GM12878 (cell line): ENCODE measurements around the gene INVS. TPM values are rescaled to one million over a fixed set of nuclear protein-coding genes. Genes with fewer than 3 reads are reported as not detected.

ENCODE experiments used
- ATAC-seq: fragments of 200-7000 bp; cut with Tn5 transposase; 3 replicates; pipeline ENCODE4 v1.9.1; 2020; ENCODE audit warnings: mild to moderate bottlenecking, moderate library complexity
- BruUV-seq: library from RNA; stranded (reverse); fragments of 400-500 nt; replicated peaks from 2 replicates; lab custom pipeline; 2021; lab: Mats Ljungman, UMichigan
- CTCF ChIA-PET: fragments of 300-600 bp; sonication (Branson Sonifier 250); formaldehyde crosslinking; extraction: SDS; loops from one replicate; lab custom pipeline; 2021; ENCODE audit warnings: inconsistent platforms; lab: Yijun Ruan, JAX
- POLR2A ChIA-PET: fragments of 350-600 bp; formaldehyde crosslinking; extraction: SDS; loops from one replicate; lab custom pipeline; 2021; ENCODE audit warnings: inconsistent platforms; lab: Charles Lee
- RAD21 ChIA-PET: fragments of 300-600 bp; sonication (Branson Sonifier 250); formaldehyde crosslinking; loops from one replicate; lab custom pipeline; 2023; ENCODE audit warnings: antibody characterized with exemption; ENCODE audit not compliant: unreplicated experiment; lab: Charles Lee
- SMC1A ChIA-PET: fragments of 300-600 bp; sonication (Branson Sonifier 250); formaldehyde crosslinking; loops from one replicate; lab custom pipeline; 2023; ENCODE audit not compliant: unreplicated experiment, uncharacterized antibody; lab: Charles Lee
- DNase-seq: peaks from one replicate; pipeline ENCODE4 v3.0.0-alpha.2; 2011; ENCODE audit warnings: low read depth, low spot score
- FAIRE-seq: peaks from 3 replicates; lab custom pipeline; 2011; peaks lifted over from hg19 to GRCh38; lab: Jason Lieb, UNC
- H2AFZ ChIP-seq: 2 replicates; pipeline ENCODE4 v1.6.0; 2011; ENCODE audit warnings: low read depth, low read length, control low read depth; ENCODE audit not compliant: control insufficient read depth
- H3K27ac ChIP-seq: 2 replicates; pipeline ENCODE4 v1.5.1; 2011; ENCODE audit warnings: control low read depth; ENCODE audit not compliant: control insufficient read depth, insufficient read depth
- H3K27me3 ChIP-seq, 2 experiments: replicated peaks in 1 of 2; 2 replicates each; pipeline versions ENCODE4 v1.6.0 to v1.6.1; 2011; ENCODE audit warnings: low read length in 1 of 2; ENCODE audit not compliant: control insufficient read depth in 2 of 2, insufficient read depth in 2 of 2
- H3K36me3 ChIP-seq, 2 experiments: 2 replicates each; pipeline ENCODE4 v1.5.1; 2011; ENCODE audit warnings: low read length in 1 of 2; ENCODE audit not compliant: control insufficient read depth in 2 of 2, insufficient read depth in 2 of 2
- H3K4me1 ChIP-seq: 2 replicates; pipeline ENCODE4 v1.6.1; 2011; ENCODE audit warnings: mild to moderate bottlenecking, low read length, moderate library complexity, mixed read lengths; ENCODE audit not compliant: control insufficient read depth, insufficient read depth
- H3K4me2 ChIP-seq: 2 replicates; pipeline ENCODE4 v1.6.0; 2011; ENCODE audit warnings: control low read depth; ENCODE audit not compliant: control insufficient read depth, insufficient read depth
- H3K4me3 ChIP-seq: fragments of 200-600 bp; sonication (generic); 2 replicates; pipeline ENCODE4 v1.5.1; 2016
- H3K79me2 ChIP-seq: 2 replicates; pipeline ENCODE4 v1.6.0; 2011; ENCODE audit warnings: low read length; ENCODE audit not compliant: control insufficient read depth, insufficient read depth
- H3K9ac ChIP-seq: 2 replicates; pipeline ENCODE4 v1.8.0; 2011; ENCODE audit warnings: low read length, control low read depth, mixed read lengths; ENCODE audit not compliant: control insufficient read depth, insufficient read depth
- H3K9me3 ChIP-seq: replicated peaks from 3 replicates; pipeline ENCODE4 v1.5.1; 2011; ENCODE audit warnings: mild to moderate bottlenecking, low read length; ENCODE audit not compliant: control insufficient read depth, insufficient read depth
- H4K20me1 ChIP-seq: 2 replicates; pipeline ENCODE4 v1.6.0; 2011; ENCODE audit not compliant: control insufficient read depth, insufficient read depth
- CBX5 ChIP-seq: sonication (generic); IDR thresholded peaks from 2 replicates; pipeline ENCODE4 v1.6.1; 2016; ENCODE audit warnings: low read depth, moderate library complexity, mild to moderate bottlenecking, inconsistent platforms
- EGR1 ChIP-seq, 2 experiments: IDR thresholded peaks; 1 replicate in 1 of 2; 2 replicates in 1 of 2; pipeline ENCODE4 v1.6.1; 2011 to 2012; ENCODE audit warnings: low read depth in 2 of 2, low read length in 2 of 2, borderline replicate concordance in 1 of 2, mild to moderate bottlenecking in 1 of 2, moderate library complexity in 1 of 2
- ESRRA ChIP-seq: IDR thresholded peaks from 2 replicates; pipeline ENCODE4 v1.6.1; 2012; ENCODE audit warnings: mild to moderate bottlenecking, low read length, improper control_type of control experiment
- ETV6 ChIP-seq, 2 experiments: fragments of 450-650 bp in 1 of 2; IDR thresholded peaks in 1 of 2; conservative IDR thresholded peaks in 1 of 2; 2 replicates each; pipeline ENCODE4 v1.6.1; 2014; ENCODE audit warnings: antibody characterized with exemption in 1 of 2, borderline replicate concordance in 1 of 2, low read depth in 1 of 2, mild to moderate bottlenecking in 1 of 2, moderate library complexity in 1 of 2
- FOS ChIP-seq: IDR thresholded peaks from 3 replicates; pipeline ENCODE4 v1.6.1; 2011; ENCODE audit warnings: borderline replicate concordance; ENCODE audit not compliant: insufficient read length; ENCODE audit errors: extremely low read depth
- HCFC1 ChIP-seq: fragments of 150-350 bp; IDR thresholded peaks from 2 replicates; pipeline ENCODE4 v1.6.1; 2014; ENCODE audit warnings: low read length
- KDM1A ChIP-seq: fragments of 200-600 bp; sonication (generic); IDR thresholded peaks from 2 replicates; pipeline ENCODE4 v1.6.1; 2016; ENCODE audit warnings: borderline replicate concordance
- KLF5 ChIP-seq: fragments of 450-650 bp; IDR thresholded peaks from 2 replicates; pipeline ENCODE4 v1.6.1; 2014; ENCODE audit warnings: mild to moderate bottlenecking; ENCODE audit not compliant: partially characterized antibody
- NFYA ChIP-seq: IDR thresholded peaks from 2 replicates; pipeline ENCODE4 v1.6.1; 2011; ENCODE audit warnings: low read depth, mild to moderate bottlenecking, low read length, improper control_type of control experiment, borderline replicate concordance
- RELA ChIP-seq: fragments of 450-650 bp; IDR thresholded peaks from 2 replicates; pipeline ENCODE4 v1.8.0; 2014; ENCODE audit warnings: borderline replicate concordance; ENCODE audit not compliant: partially characterized antibody
- SUZ12 ChIP-seq: fragments of 200-600 bp; sonication (generic); IDR thresholded peaks from one replicate; pipeline ENCODE4 v1.6.1; 2018; ENCODE audit warnings: antibody characterized with exemption, mild to moderate bottlenecking; ENCODE audit not compliant: unreplicated experiment
- TCF3 ChIP-seq: IDR thresholded peaks from 2 replicates; pipeline ENCODE4 v1.6.1; 2012; ENCODE audit warnings: low read depth, mild to moderate bottlenecking, low read length, borderline replicate concordance; ENCODE audit not compliant: insufficient read depth
- TCF7 ChIP-seq: IDR thresholded peaks from 2 replicates; pipeline ENCODE4 v1.6.1; 2014; ENCODE audit warnings: antibody characterized with exemption, borderline replicate concordance
- ZNF384 ChIP-seq: IDR thresholded peaks from 2 replicates; pipeline ENCODE4 v1.6.1; 2012; ENCODE audit warnings: low read depth, mild to moderate bottlenecking, low read length, improper control_type of control experiment, borderline replicate concordance
- WGBS: methylation state at CpG from one replicate; pipeline ENCODE4 v1.1.6; 2016; ENCODE audit warnings: low lambda C conversion rate; ENCODE audit not compliant: insufficient replicate concordance, insufficient coverage; ENCODE audit errors: missing lambda C conversion rate; 5-methylcytosine and 5-hydroxymethylcytosine counted together
- in situ Hi-C: fragments of 300-500 bp; cut with MboI; formaldehyde crosslinking; loops from 9 replicates; pipeline ENCODE4 v1.14.3; 2018; ENCODE audit warnings: mixed read lengths
- intact Hi-C: fragments of 100-400 bp; cut with micrococcal nuclease; formaldehyde crosslinking; loops from one replicate; pipeline ENCODE4 v1.14.2; 2022; ENCODE audit not compliant: unreplicated experiment
- polyA plus RNA-seq, 11 experiments: library from polyadenylated mRNA; depleted of rRNA in 4 of 11; unstranded in 6 of 11; stranded (reverse) in 5 of 11; fragments of >200 nt; fragmentation: Nextera tagmentation in 4 of 11; fragmentation: Illumina TruSeq in 1 of 11; extraction: Ambion mirVana in 4 of 11; extraction: Trizol in 1 of 11; gene quantifications; 1 replicate in 1 of 11; 2 replicates in 10 of 11; pipeline versions ENCODE4 v1.2.1 to v1.2.3, GENCODE V29; 2011 to 2016; ENCODE audit warnings: inconsistent platforms in 2 of 11, missing spikeins in 2 of 11, low read depth in 1 of 11
- total RNA-seq, 4 experiments: library from RNA; depleted of rRNA in 3 of 4; stranded (reverse); fragments of >200 nt in 3 of 4; fragmentation: Illumina TruSeq in 1 of 4; extraction: Trizol in 1 of 4; gene quantifications; 2 replicates each; pipeline versions ENCODE4 v1.2.1 to v1.2.3, GENCODE V29; 2013 to 2021
- TF ChIP-seq, protein P1 (sequence below): IDR thresholded peaks from 2 replicates; pipeline ENCODE4 v1.6.1; 2012; ENCODE audit warnings: improper control_type of control experiment, low read depth, low read length; ENCODE audit not compliant: insufficient replicate concordance
- TF ChIP-seq, protein P2 (sequence below): fragments of 450-650 bp; IDR thresholded peaks from 2 replicates; pipeline ENCODE4 v1.6.1; 2014; ENCODE audit warnings: mild to moderate bottlenecking

Gene INVS
- total and polyA plus RNA-seq, 10 of the 15 experiments (the other 5 are each of a cell fraction or from before 2014, with no cell fraction given), result 0.93 to 20.8 (median 13.2) TPM

DNA sequence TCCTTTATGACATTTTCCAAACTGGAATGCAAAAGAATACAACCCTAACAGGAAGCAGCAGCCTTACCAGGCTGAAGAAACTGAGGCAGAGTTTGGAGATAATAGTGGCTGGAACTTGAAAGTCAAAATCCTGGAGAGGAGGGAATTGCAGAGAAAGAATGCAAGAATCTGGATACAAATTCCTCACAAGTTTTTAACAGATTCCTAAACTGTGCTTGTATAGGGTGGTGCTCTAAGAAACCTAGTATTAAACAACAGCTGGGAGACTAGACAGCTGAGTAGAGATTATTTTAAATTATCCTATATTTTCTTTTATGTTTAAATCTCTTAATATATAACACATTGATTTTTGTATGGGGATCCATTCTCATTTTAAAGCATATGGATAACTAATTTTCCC, 30.7 kb downstream of the INVS start (continued):
- TF ChIP-seq, protein P1, sequence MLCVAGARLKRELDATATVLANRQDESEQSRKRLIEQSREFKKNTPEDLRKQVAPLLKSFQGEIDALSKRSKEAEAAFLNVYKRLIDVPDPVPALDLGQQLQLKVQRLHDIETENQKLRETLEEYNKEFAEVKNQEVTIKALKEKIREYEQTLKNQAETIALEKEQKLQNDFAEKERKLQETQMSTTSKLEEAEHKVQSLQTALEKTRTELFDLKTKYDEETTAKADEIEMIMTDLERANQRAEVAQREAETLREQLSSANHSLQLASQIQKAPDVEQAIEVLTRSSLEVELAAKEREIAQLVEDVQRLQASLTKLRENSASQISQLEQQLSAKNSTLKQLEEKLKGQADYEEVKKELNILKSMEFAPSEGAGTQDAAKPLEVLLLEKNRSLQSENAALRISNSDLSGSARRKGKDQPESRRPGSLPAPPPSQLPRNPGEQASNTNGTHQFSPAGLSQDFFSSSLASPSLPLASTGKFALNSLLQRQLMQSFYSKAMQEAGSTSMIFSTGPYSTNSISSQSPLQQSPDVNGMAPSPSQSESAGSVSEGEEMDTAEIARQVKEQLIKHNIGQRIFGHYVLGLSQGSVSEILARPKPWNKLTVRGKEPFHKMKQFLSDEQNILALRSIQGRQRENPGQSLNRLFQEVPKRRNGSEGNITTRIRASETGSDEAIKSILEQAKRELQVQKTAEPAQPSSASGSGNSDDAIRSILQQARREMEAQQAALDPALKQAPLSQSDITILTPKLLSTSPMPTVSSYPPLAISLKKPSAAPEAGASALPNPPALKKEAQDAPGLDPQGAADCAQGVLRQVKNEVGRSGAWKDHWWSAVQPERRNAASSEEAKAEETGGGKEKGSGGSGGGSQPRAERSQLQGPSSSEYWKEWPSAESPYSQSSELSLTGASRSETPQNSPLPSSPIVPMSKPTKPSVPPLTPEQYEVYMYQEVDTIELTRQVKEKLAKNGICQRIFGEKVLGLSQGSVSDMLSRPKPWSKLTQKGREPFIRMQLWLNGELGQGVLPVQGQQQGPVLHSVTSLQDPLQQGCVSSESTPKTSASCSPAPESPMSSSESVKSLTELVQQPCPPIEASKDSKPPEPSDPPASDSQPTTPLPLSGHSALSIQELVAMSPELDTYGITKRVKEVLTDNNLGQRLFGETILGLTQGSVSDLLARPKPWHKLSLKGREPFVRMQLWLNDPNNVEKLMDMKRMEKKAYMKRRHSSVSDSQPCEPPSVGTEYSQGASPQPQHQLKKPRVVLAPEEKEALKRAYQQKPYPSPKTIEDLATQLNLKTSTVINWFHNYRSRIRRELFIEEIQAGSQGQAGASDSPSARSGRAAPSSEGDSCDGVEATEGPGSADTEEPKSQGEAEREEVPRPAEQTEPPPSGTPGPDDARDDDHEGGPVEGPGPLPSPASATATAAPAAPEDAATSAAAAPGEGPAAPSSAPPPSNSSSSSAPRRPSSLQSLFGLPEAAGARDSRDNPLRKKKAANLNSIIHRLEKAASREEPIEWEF, result no peak
- no peak for TF ChIP-seq FOS
- no peak for TF ChIP-seq ZNF384
- TF ChIP-seq TCF3, result no peak
- no peak for TF ChIP-seq SUZ12

DNA sequence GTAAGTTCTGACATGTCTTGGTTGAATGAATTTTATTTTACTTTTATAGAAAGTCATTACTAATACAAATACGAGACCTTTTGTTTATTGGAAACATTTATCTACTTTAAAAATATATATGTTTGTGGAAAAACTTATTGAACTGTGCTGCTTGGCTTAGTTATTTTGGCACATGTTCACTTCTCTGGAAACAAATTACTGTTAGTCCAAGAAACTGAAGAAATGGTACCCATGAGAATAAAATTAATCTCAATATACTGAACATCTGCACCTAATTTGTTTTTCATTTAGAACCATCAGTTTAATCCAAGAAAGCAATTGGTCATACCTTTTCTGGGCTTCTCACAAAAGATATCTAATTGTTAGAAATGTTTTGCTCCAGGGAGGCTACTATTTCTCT, 32.2 kb downstream of the INVS start:
- no peak for TF ChIP-seq TCF7
- no peak for TF ChIP-seq ETV6 (conservative IDR thresholded peaks at IDR 0.05 in 1 of 2, IDR thresholded peaks at IDR 0.05 in 1 of 2; ENCODE audit: borderline replicate concordance in 1 of 2, low read depth in 1 of 2)
- TF ChIP-seq KDM1A, result no peak
- TF ChIP-seq, protein P2, sequence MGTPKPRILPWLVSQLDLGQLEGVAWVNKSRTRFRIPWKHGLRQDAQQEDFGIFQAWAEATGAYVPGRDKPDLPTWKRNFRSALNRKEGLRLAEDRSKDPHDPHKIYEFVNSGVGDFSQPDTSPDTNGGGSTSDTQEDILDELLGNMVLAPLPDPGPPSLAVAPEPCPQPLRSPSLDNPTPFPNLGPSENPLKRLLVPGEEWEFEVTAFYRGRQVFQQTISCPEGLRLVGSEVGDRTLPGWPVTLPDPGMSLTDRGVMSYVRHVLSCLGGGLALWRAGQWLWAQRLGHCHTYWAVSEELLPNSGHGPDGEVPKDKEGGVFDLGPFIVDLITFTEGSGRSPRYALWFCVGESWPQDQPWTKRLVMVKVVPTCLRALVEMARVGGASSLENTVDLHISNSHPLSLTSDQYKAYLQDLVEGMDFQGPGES, result no peak
- no peak for TF ChIP-seq RELA
- no peak for TF ChIP-seq FOS
- TF ChIP-seq ESRRA, result no peak
- TF ChIP-seq CBX5, result no peak
- TF ChIP-seq NFYA, result no peak
- no peak for TF ChIP-seq HCFC1
- no peak for TF ChIP-seq EGR1 (IDR thresholded peaks at IDR 0.05; ENCODE audit: borderline replicate concordance in 1 of 2, low read depth in 2 of 2, low read length in 2 of 2)
- no peak for TF ChIP-seq KLF5
- no peak for TF ChIP-seq SUZ12
- no peak overlapping the region for H3K9ac ChIP-seq
- SMC1A ChIA-PET, result interaction anchor here (0.7 to 1.4 kb wide), 3 partner anchors 18 to 81 kb away, joined by 3 to 5 read pairs (median 3); no protein-coding TSS in a partner anchor
- H3K36me3 ChIP-seq, result no peaks in the 10 kb centered on the region
- no TSS peak for BruUV-seq
- intact Hi-C loops, result no loop called here
- in situ Hi-C loops, result no loop called here
- no peaks in the 10 kb centered on the region for H4K20me1 ChIP-seq
- no peak for FAIRE-seq
- no peaks in the 10 kb centered on the region for H3K9me3 ChIP-seq
- H3K27me3 ChIP-seq, result no peaks in the 10 kb centered on the region
- POLR2A ChIA-PET, result no interaction called here
- H3K79me2 ChIP-seq, result no peaks in the 10 kb centered on the region
- no peak overlapping the region for H3K4me3 ChIP-seq
- RAD21 ChIA-PET, result interaction anchor here (0.7 kb wide), 1 partner anchor 10 kb away, joined by 3 read pairs; no protein-coding TSS in a partner anchor
- DNase-seq, result no peak
- 96% methylated on average over 1 of the region's 1 CpG for WGBS
- CTCF ChIA-PET, result interaction anchor here (0.6 to 1.0 kb wide), 2 partner anchors 11 to 103 kb away, joined by 3 read pairs; no protein-coding TSS in a partner anchor
- ATAC-seq, result no peak
- no peak overlapping the region for H2AFZ ChIP-seq
- H3K4me2 ChIP-seq, result no peak overlapping the region
- H3K27ac ChIP-seq, result no peak overlapping the region
- no peaks in the 10 kb centered on the region for H3K4me1 ChIP-seq
